Testis (tissue), 3 donors: ENCODE measurements around the gene CCBE1. TPM values are rescaled to one million over a fixed set of nuclear protein-coding genes. Genes with fewer than 3 reads are reported as not detected.

Experiments
- DNase-seq: peaks from one replicate; pipeline ENCODE4 v3.0.0-alpha.2; 2019
- H3K27ac ChIP-seq, 2 donors: fragments of 200-600 bp; sonication (generic); one replicate each; pipeline ENCODE4 v1.5.1; 2019
- H3K27me3 ChIP-seq: fragments of 200-600 bp; sonication (generic); one replicate; pipeline ENCODE4 v1.5.1; 2019
- H3K36me3 ChIP-seq: fragments of 200-600 bp; sonication (generic); one replicate; pipeline ENCODE4 v1.5.1; 2017; ENCODE audit warnings: low read depth; ENCODE audit errors: missing control alignments
- H3K4me1 ChIP-seq: fragments of 200-600 bp; sonication (generic); one replicate; pipeline ENCODE4 v1.5.1; 2019
- H3K4me3 ChIP-seq, 2 donors: fragments of 200-600 bp; sonication (generic); one replicate each; pipeline ENCODE4 v1.5.1; 2017 to 2019
- H3K9me3 ChIP-seq: fragments of 200-600 bp; sonication (generic); one replicate; pipeline ENCODE4 v1.5.1; 2017
- CTCF ChIP-seq, 3 experiments: fragments of 450-650 bp in 2 of 3; fragments of 200-600 bp in 1 of 3; sonication (generic) in 1 of 3; IDR thresholded peaks; one replicate each; pipeline ENCODE4 v1.5.1; 2016 to 2019; ENCODE audit warnings: antibody characterized with exemption in 3 of 3, mild to moderate bottlenecking in 2 of 3, moderate library complexity in 1 of 3
- POLR2A ChIP-seq: fragments of 450-650 bp; IDR thresholded peaks from one replicate; pipeline ENCODE4 v1.6.1; 2017; ENCODE audit warnings: antibody characterized with exemption, mild to moderate bottlenecking, moderate library complexity
- WGBS, 2 donors: methylation state at CpG; one replicate each; pipeline ENCODE4 v1.1.5; 2018; 5-methylcytosine and 5-hydroxymethylcytosine counted together
- intact Hi-C: fragments of 100-400 bp; cut with DNase I; formaldehyde crosslinking; loops from one replicate; pipeline ENCODE4 v1.15.1; 2023; ENCODE audit warnings: low total_unique reads
- polyA plus RNA-seq: library from polyadenylated mRNA; stranded (reverse); fragments of 350-450 nt; fragmentation: Illumina TruSeq; extraction: RNeasy Lipid Tissue Mini Kit (QIAGEN cat#74804); gene quantifications from one replicate; pipeline ENCODE4 v1.2.3, GENCODE V29; 2014; ENCODE audit warnings: low read depth, low replicate concordance; ENCODE audit not compliant: insufficient read depth
- total RNA-seq, 2 donors: library from RNA; depleted of rRNA; stranded (reverse); fragments of >200 nt; gene quantifications; one replicate each; pipeline ENCODE4 v1.2.3, GENCODE V29; 2016

Gene CCBE1
- total and polyA plus RNA-seq, 3 donors from 2014 or later = 1.8 to 2.6 (median 1.9) TPM

GRCh38 chr18:59660786-59661743, 36.2 kb downstream of the CCBE1 start:
- Histone ChIP-seq H3K4me3 (no peak overlapping the region), H3K27ac (no peak overlapping the region), H3K9me3 (no peaks in the 10 kb centered on the region), H3K27me3 (no peaks in the 10 kb centered on the region), H3K4me1 (no peaks in the 10 kb centered on the region), H3K36me3 (no peaks in the 10 kb centered on the region)
- intact Hi-C loops = no loop called here
- no peak for TF ChIP-seq CTCF (IDR thresholded peaks at IDR 0.05)
- no peak for TF ChIP-seq POLR2A
- WGBS, 2 donors = 71 to 81% methylated on average over 8 of the region's 8 CpGs
- no peak for DNase-seq

- H3K27me3 ChIP-seq = no peaks in the 10 kb centered on the region
- intact Hi-C loops = no loop called here
- WGBS, 2 donors = 60 to 81% methylated on average over 4 of the region's 4 CpGs
- no peak for DNase-seq
- no peaks in the 10 kb centered on the region for H3K4me1 ChIP-seq
- H3K27ac ChIP-seq = no peak overlapping the region
- TF ChIP-seq POLR2A (no peak), CTCF (IDR thresholded peaks at IDR 0.05) (no peak)
- no peak overlapping the region for H3K4me3 ChIP-seq
- H3K9me3 ChIP-seq = no peaks in the 10 kb centered on the region
- no peaks in the 10 kb centered on the region for H3K36me3 ChIP-seq
Observed at GRCh38 chr18:59660366-59660765, 36.9 kb downstream of the CCBE1 start.

GRCh38 chr18:59659508-59660170, 37.6 kb downstream of the CCBE1 start:
- 83 to 84% methylated on average over 14 of the region's 14 CpGs for WGBS, 2 donors
- TF ChIP-seq POLR2A = no peak
- TF ChIP-seq CTCF (IDR thresholded peaks at IDR 0.05) = no peak
- H3K36me3 ChIP-seq = no peaks in the 10 kb centered on the region
- no peaks in the 10 kb centered on the region for H3K4me1 ChIP-seq
- no peaks in the 10 kb centered on the region for H3K9me3 ChIP-seq
- no peak overlapping the region for H3K4me3 ChIP-seq
- DNase-seq = no peak
- intact Hi-C loops = no loop called here
- H3K27me3 ChIP-seq = no peaks in the 10 kb centered on the region
- no peak overlapping the region for H3K27ac ChIP-seq

- H3K27ac ChIP-seq = no peak overlapping the region
- H3K9me3 ChIP-seq = no peaks in the 10 kb centered on the region
- H3K36me3 ChIP-seq = no peaks in the 10 kb centered on the region
- H3K4me1 ChIP-seq = no peaks in the 10 kb centered on the region
- no peak overlapping the region for H3K4me3 ChIP-seq
- 91 to 92% methylated on average over 7 of the region's 7 CpGs for WGBS, 2 donors
- TF ChIP-seq CTCF (IDR thresholded peaks at IDR 0.05) = no peak
- no peak for TF ChIP-seq POLR2A
- intact Hi-C loops = no loop called here
- DNase-seq = no peak
- no peaks in the 10 kb centered on the region for H3K27me3 ChIP-seq
Observed at GRCh38 chr18:59658941-59659340, 38.3 kb downstream of the CCBE1 start.
